Neutrophil (primary cell): ENCODE data around the gene VAMP8.
A peak's percentile ranks its signal among the peaks of the same experiment; 100 is the strongest.
"Not testable (repeated sequence)": the region's sequence is repeated elsewhere in the genome, so short reads cannot be mapped to it uniquely, and the experiment has no call there.

Source experiments
- H3K27ac ChIP-seq: fragments of 200-600 bp; sonication (generic); 2 replicates; pipeline ENCODE4 v1.5.1; 2016; ENCODE audit warnings: mild to moderate bottlenecking, moderate library complexity
- H3K27me3 ChIP-seq: fragments of 200-600 bp; sonication (generic); 2 replicates; pipeline ENCODE4 v1.6.0; 2016; ENCODE audit warnings: mild to moderate bottlenecking
- H3K36me3 ChIP-seq: fragments of 200-600 bp; sonication (generic); 2 replicates; pipeline ENCODE4 v1.5.1; 2017
- H3K4me1 ChIP-seq, 2 experiments: fragments of 200-600 bp in 1 of 2; sonication (generic) in 1 of 2; 1 replicate in 1 of 2; 2 replicates in 1 of 2; pipeline versions ENCODE4 v1.5.1 to v1.6.1; 2013 to 2016; ENCODE audit warnings: low read depth in 1 of 2, low read length in 1 of 2, mild to moderate bottlenecking in 1 of 2, moderate library complexity in 1 of 2; ENCODE audit not compliant: control insufficient read depth in 1 of 2, insufficient read depth in 1 of 2
- H3K4me3 ChIP-seq, 2 experiments: fragments of 200-600 bp in 1 of 2; sonication (generic) in 1 of 2; 1 replicate in 1 of 2; 2 replicates in 1 of 2; pipeline ENCODE4 v1.5.1; 2013 to 2016; ENCODE audit warnings: low read depth in 1 of 2, low read length in 1 of 2, mild to moderate bottlenecking in 1 of 2, moderate library complexity in 1 of 2
- H3K9me3 ChIP-seq: fragments of 200-600 bp; sonication (generic); 2 replicates; pipeline ENCODE4 v1.5.1; 2016
- CTCF ChIP-seq: fragments of 200-600 bp; sonication (generic); IDR thresholded peaks from 2 replicates; pipeline ENCODE4 v1.5.1; 2016; ENCODE audit warnings: antibody characterized with exemption

The VAMP8 gene

GRCh38 chr2:85611705-85612587 lies 34.6 kb downstream of the VAMP8 start, which contains the start of gene C2orf68:
Gene C2orf68 (minus strand): TSS chr2:85612066. CDS start chr2:85611984, 82 bp downstream.
- Histone ChIP-seq H3K4me3 (peak within 1 kb of the TSS; percentile 91 to 96), H3K36me3 (peaks cover 28% of the 10 kb centered on the region), H3K27me3 (no peaks in the 10 kb centered on the region), H3K4me1 (peaks cover 62 to 65% of the 10 kb centered on the region in 2 experiments), H3K9me3 (no peaks in the 10 kb centered on the region), H3K27ac (peak within 1 kb of the TSS; percentile 92)
- peak; percentile 38 for TF ChIP-seq CTCF

GRCh38 chr2:85613717-85614515 lies 36.5 kb downstream of the VAMP8 start:
- TF ChIP-seq CTCF, result no peak
- H3K9me3 ChIP-seq, result no peaks in the 10 kb centered on the region
- H3K27me3 ChIP-seq, result no peaks in the 10 kb centered on the region
- H3K36me3 ChIP-seq, result peaks cover 12% of the 10 kb centered on the region
- peaks cover 50 to 57% of the 10 kb centered on the region in 2 experiments for H3K4me1 ChIP-seq
- H3K4me3 ChIP-seq, result no peak overlapping the region
- H3K27ac ChIP-seq, result no peak overlapping the region

DNA sequence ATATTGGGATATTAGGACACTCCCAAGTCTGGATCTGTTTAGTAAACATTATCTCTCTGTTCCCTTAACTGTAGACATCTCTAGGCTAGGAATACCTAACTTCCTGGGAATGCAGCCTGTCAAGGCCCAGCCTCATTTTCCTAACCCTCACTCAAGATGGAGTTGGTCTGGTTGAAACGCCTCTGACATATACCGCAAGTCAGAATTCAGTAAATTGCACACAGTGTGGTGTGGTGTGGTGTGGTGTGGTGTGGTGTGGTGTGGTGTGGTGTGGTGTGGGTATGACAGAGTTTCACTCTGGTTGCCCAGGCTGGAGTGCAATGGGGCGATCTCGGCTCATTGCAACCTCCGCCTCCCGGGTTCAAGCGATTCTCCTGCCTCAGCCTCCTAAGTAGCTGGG lies 37.4 kb downstream of the VAMP8 start:
- not testable (repeated sequence) for H3K4me3 ChIP-seq, H3K27me3 ChIP-seq
- H3K4me1 ChIP-seq, result peaks cover 43 to 48% of the 10 kb centered on the region in 2 experiments

GRCh38 chr2:85615413-85615728 lies 38.0 kb downstream of the VAMP8 start:
- Histone ChIP-seq H3K27ac (peak overlapping the region; percentile 90), H3K4me3 (peak overlapping the region in 1 of 2 experiments; percentile 92), H3K9me3 (no peaks in the 10 kb centered on the region), H3K36me3 (peaks cover 14% of the 10 kb centered on the region), H3K4me1 (peaks cover 37 to 42% of the 10 kb centered on the region in 2 experiments), H3K27me3 (no peaks in the 10 kb centered on the region)
- no peak for TF ChIP-seq CTCF

More for the DNA sequence above, 37.4 kb downstream of the VAMP8 start:
- H3K36me3 ChIP-seq, result peaks cover 13% of the 10 kb centered on the region
- H3K9me3 ChIP-seq, H3K27ac ChIP-seq: not testable (repeated sequence)

GRCh38 chr2:85617723-85618122 lies 40.3 kb downstream of the VAMP8 start:
- Histone ChIP-seq H3K36me3 (peaks cover 35% of the 10 kb centered on the region), H3K4me1 (peaks cover 20 to 22% of the 10 kb centered on the region in 2 experiments)
- not testable (repeated sequence) for H3K9me3 ChIP-seq, H3K27me3 ChIP-seq, H3K27ac ChIP-seq, H3K4me3 ChIP-seq

DNA sequence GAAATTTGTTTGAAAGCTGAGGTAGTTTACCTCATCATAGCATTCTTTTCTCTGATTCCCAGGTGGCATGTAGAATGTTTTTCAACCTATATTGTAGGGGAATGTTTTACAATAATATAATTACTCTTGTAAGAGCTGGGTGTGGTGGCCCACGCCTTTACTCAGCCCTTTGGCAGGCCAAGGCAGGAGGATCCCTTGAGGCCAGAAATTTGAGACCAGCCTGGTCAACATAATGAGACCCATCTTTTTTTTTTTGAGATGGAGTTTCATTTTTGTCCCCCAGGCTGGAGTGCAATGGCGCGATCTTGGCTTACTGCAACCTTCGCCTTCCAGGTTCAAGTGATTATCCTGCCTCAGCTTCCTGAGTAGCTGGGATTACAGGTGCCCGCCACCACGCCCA lies 42.2 kb downstream of the VAMP8 start:
- peaks cover 53% of the 10 kb centered on the region for H3K36me3 ChIP-seq
- TF ChIP-seq CTCF, result no peak
- H3K27me3 ChIP-seq, result no peaks in the 10 kb centered on the region
- no peak overlapping the region for H3K27ac ChIP-seq
- no peaks in the 10 kb centered on the region for H3K9me3 ChIP-seq
- H3K4me1 ChIP-seq, result peaks cover 17 to 19% of the 10 kb centered on the region in 2 experiments
- no peak overlapping the region for H3K4me3 ChIP-seq
